Retinal pigment epithelial cell (primary cell): ENCODE measurements around the gene GSTA3.

Source experiments
- DNase-seq: peaks from one replicate; pipeline ENCODE4 v3.0.0-alpha.2; 2010; ENCODE audit warnings: low read depth
- H3K4me3 ChIP-seq: 2 replicates; pipeline ENCODE4 v1.5.1; 2011; ENCODE audit warnings: mild to moderate bottlenecking, low read length, control low read depth, moderate library complexity
- CTCF ChIP-seq: conservative IDR thresholded peaks from 2 replicates; pipeline ENCODE4 v1.5.1; 2011; ENCODE audit warnings: low read depth, low read length, control low read depth, inconsistent platforms

GSTA3 gene

GRCh38 chr6:52937908-52938307, 28.4 kb upstream of the GSTA3 start:
- no peak overlapping the region for H3K4me3 ChIP-seq
- TF ChIP-seq CTCF: no peak
- DNase-seq: no peak

- no peak for TF ChIP-seq CTCF
- H3K4me3 ChIP-seq: no peak overlapping the region
- no peak for DNase-seq
These were observed 24.3 kb upstream of the GSTA3 start for GRCh38 chr6:52933778-52934177.

- H3K4me3 ChIP-seq: no peak overlapping the region
- TF ChIP-seq CTCF: no peak
- no peak for DNase-seq
These were observed 21.9 kb upstream of the GSTA3 start for GRCh38 chr6:52931351-52931750.

GRCh38 chr6:52929321-52930164, 20.0 kb upstream of the GSTA3 start:
- DNase-seq: peak; percentile 15
- H3K4me3 ChIP-seq: no peak overlapping the region
- TF ChIP-seq CTCF: no peak

GRCh38 chr6:52927451-52927850, 18.0 kb upstream of the GSTA3 start:
- no peak overlapping the region for H3K4me3 ChIP-seq
- DNase-seq: no peak
- TF ChIP-seq CTCF: no peak

GRCh38 chr6:52925919-52926792, 16.7 kb upstream of the GSTA3 start:
- no peak for TF ChIP-seq CTCF
- DNase-seq: no peak
- no peak overlapping the region for H3K4me3 ChIP-seq
